Adipocyte (in vitro differentiated cells): ENCODE measurements around the gene CILP2.
A peak's percentile ranks its signal among the peaks of the same experiment; 100 is the strongest.

Source experiments
- DNase-seq: peaks from one replicate; pipeline ENCODE4 v3.0.0-alpha.2; 2015; ENCODE audit warnings: low read depth
- H3K27me3 ChIP-seq: replicated peaks from 2 replicates; pipeline ENCODE4 v1.7.0; 2013; ENCODE audit warnings: mild to moderate bottlenecking, low read length, moderate library complexity; ENCODE audit not compliant: control insufficient read depth, insufficient read depth
- H3K36me3 ChIP-seq: 2 replicates; pipeline ENCODE4 v1.7.0; 2013; ENCODE audit warnings: low read length, mild to moderate bottlenecking, moderate library complexity; ENCODE audit not compliant: control insufficient read depth, insufficient read depth, severe bottlenecking
- H3K4me1 ChIP-seq: 2 replicates; pipeline ENCODE4 v1.7.0; 2013; ENCODE audit warnings: mild to moderate bottlenecking, low read length, moderate library complexity; ENCODE audit not compliant: control insufficient read depth, insufficient read depth
- H3K4me3 ChIP-seq: 2 replicates; pipeline ENCODE4 v1.7.0; 2013; ENCODE audit warnings: mild to moderate bottlenecking, low read length, moderate library complexity
- H3K9ac ChIP-seq: 2 replicates; pipeline ENCODE4 v1.7.0; 2013; ENCODE audit warnings: mild to moderate bottlenecking, low read length, moderate library complexity
- H3K9me3 ChIP-seq: 2 replicates; pipeline ENCODE4 v1.7.0; 2013; ENCODE audit warnings: mild to moderate bottlenecking, low read length, moderate library complexity; ENCODE audit not compliant: control insufficient read depth

Gene CILP2

GRCh38 chr19:19526581-19527370 lies 11.3 kb upstream of the CILP2 start:
- no peak overlapping the region for H3K9ac ChIP-seq
- H3K9me3 ChIP-seq, result no peaks in the 10 kb centered on the region
- peaks cover 16% of the 10 kb centered on the region for H3K4me1 ChIP-seq
- no peak for DNase-seq
- H3K36me3 ChIP-seq, result peaks cover 25% of the 10 kb centered on the region
- H3K4me3 ChIP-seq, result no peak overlapping the region
- no peaks in the 10 kb centered on the region for H3K27me3 ChIP-seq

DNA sequence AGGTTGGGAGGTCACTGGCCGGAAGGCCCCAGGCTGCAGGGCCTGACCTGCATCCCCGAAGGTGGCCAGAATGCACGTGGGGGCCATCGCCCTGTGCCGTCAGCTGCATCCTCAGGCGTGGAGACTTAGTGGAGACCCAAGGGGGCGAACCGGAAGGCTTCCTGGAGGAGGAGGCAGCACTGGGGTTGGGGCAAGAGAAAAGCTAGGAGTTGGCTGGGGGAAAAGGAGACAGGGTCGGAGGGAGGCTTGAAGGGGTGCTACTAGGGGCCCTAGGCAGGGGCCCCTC lies 10.8 kb upstream of the CILP2 start:
- peaks cover 25% of the 10 kb centered on the region for H3K36me3 ChIP-seq
- DNase-seq, result no peak
- no peaks in the 10 kb centered on the region for H3K9me3 ChIP-seq
- no peaks in the 10 kb centered on the region for H3K27me3 ChIP-seq
- no peak overlapping the region for H3K4me3 ChIP-seq
- H3K9ac ChIP-seq, result no peak overlapping the region
- H3K4me1 ChIP-seq, result peaks cover 16% of the 10 kb centered on the region

DNA sequence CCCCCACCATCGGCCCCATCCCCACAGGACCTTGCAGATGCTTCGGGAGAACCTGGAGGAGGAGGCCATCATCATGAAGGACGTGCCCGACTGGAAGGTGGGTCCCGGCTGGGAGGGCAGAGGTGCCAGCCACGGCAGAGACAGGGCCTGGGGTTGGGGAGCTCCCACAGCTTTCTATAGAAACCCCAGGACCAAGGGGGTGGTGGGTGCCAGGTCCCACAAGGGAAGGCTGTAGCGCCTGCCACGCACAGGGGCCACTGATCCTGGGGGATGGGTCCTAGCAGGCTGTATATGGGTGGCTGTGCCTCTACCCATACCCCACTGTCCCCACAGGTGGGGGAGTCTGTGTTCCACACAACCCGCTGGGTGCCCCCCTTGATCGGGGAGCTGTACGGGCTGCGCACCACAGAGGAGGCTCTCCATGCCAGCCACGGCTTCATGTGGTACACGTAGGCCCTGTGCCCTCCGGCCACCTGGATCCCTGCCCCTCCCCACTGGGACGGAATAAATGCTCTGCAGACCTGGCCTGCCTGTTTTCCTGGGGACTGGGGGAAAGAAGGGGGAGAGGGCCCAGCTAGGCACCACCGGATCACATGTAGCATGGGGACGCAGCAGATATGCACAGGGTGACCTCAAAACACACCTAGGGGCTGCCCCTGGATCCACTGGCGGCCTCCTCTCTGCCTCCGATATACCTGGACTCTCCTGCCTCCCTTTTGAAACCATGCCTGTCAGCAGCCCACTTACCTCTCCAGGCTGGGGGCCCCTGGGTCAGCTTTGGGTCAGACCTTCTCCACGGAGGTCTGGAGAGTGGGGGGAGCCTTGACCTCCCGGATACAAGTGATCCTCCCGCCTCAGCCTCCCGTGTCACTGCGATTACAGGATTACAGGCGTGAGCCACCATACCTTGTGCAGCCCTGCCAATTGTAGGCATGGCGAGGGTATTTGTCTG lies 10.1 kb upstream of the CILP2 start:
- peaks cover 25% of the 10 kb centered on the region for H3K36me3 ChIP-seq
- no peaks in the 10 kb centered on the region for H3K9me3 ChIP-seq
- no peak overlapping the region for H3K4me3 ChIP-seq
- no peak for DNase-seq
- H3K27me3 ChIP-seq, result no peaks in the 10 kb centered on the region
- H3K9ac ChIP-seq, result no peak overlapping the region
- H3K4me1 ChIP-seq, result peaks cover 16% of the 10 kb centered on the region

GRCh38 chr19:19528721-19529490 lies 9.2 kb upstream of the CILP2 start, which contains the start of gene YJEFN3:
TSS of gene YJEFN3 (plus strand) at chr19:19528911. CDS start at chr19:19528933, 22 bp downstream.
- Histone ChIP-seq H3K9me3 (no peaks in the 10 kb centered on the region), H3K4me1 (peaks cover 12% of the 10 kb centered on the region), H3K27me3 (no peaks in the 10 kb centered on the region), H3K36me3 (peaks cover 23% of the 10 kb centered on the region), H3K9ac (no peak within 1 kb of the TSS), H3K4me3 (no peak within 1 kb of the TSS)
- DNase-seq, result no peak

DNA sequence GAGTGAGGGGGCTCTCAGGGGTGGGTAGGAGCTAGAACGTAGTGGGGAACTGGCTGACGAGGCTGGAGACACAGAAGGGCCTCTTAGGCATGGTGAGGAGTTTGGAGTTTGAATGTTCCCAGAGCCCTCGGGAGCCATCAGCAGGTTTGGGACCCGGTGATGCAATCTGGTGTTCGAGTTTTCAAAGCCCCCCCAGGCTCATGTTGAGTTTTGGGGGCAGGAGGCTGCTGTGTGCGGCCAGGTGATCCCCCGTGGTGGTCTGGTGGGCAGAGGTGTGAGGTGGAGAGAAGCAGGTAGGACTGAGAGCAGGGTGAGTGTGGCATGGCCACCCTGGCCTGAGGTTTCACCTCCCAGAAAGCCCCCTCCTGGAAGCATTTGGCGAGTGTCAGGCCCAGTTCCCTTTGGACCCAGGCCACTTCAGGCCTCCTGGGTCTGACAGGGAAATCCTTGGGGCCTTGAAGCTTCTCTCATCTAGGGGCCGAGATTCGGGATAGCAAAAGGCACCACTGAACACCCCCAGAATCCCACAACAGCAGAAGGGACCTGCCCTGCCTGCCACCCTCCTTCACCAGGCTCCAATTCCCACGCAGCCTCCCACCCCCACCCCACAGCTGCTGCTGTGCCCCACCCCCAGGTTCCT lies 8.2 kb upstream of the CILP2 start:
- Histone ChIP-seq H3K4me3 (no peak overlapping the region), H3K9me3 (no peaks in the 10 kb centered on the region), H3K27me3 (no peaks in the 10 kb centered on the region), H3K36me3 (peaks cover 19% of the 10 kb centered on the region), H3K9ac (no peak overlapping the region), H3K4me1 (peaks cover 12% of the 10 kb centered on the region)
- no peak for DNase-seq

DNA sequence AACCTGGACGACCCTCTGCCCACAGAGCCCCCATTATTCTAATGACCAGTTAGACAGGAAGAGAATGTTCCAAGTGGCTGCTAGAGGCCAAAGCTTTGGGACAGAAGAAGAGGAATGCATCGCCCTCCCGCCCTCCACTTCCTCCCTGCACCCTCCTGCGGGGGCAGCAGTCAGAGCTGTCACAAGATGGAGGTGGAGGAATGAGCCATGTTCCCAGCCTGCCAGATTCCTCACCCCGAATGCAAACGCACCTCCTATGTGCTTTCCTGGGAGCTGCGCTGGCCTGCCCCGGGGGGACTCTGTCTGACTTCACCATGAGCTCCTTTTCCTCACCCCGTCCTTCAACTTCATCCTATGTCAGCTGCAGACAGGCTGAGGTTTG lies 7.7 kb upstream of the CILP2 start:
- Histone ChIP-seq H3K27me3 (no peaks in the 10 kb centered on the region), H3K9me3 (no peaks in the 10 kb centered on the region), H3K9ac (peak overlapping the region; percentile 7), H3K4me3 (no peak overlapping the region), H3K36me3 (peaks cover 19% of the 10 kb centered on the region), H3K4me1 (peaks cover 12% of the 10 kb centered on the region)
- DNase-seq, result no peak

DNA sequence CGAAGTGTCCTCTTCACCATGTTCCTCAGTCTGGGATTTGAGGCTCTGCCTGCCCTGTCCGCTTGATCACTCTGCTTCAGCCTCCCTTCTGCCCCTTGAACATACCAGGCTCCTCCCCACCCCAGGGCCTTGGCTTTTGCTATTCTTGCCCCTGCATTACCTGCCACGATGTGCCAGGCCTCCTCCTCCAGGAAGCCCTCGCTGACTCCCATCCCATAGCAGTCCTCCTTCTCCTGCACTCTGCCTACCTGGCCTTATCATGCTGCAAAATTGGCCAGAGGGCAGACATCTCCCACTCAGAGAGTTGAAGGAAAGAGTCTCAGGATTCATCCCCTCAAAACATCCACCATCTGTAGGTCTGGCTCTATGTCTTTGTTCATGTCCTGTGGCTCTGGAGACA lies 7.2 kb upstream of the CILP2 start:
- H3K9ac ChIP-seq, result peak overlapping the region; percentile 7
- DNase-seq, result no peak
- peaks cover 12% of the 10 kb centered on the region for H3K4me1 ChIP-seq
- no peaks in the 10 kb centered on the region for H3K27me3 ChIP-seq
- no peaks in the 10 kb centered on the region for H3K9me3 ChIP-seq
- H3K4me3 ChIP-seq, result no peak overlapping the region
- H3K36me3 ChIP-seq, result peaks cover 19% of the 10 kb centered on the region

- H3K4me1 ChIP-seq, result peaks cover 12% of the 10 kb centered on the region
- H3K9me3 ChIP-seq, result no peaks in the 10 kb centered on the region
- H3K36me3 ChIP-seq, result peaks cover 13% of the 10 kb centered on the region
- DNase-seq, result peak; percentile 92
- peak overlapping the region; percentile 56 for H3K9ac ChIP-seq
- no peak overlapping the region for H3K4me3 ChIP-seq
- no peaks in the 10 kb centered on the region for H3K27me3 ChIP-seq
Measured at GRCh38 chr19:19531951-19532805, 5.9 kb upstream of the CILP2 start.

- peaks cover 13% of the 10 kb centered on the region for H3K4me1 ChIP-seq
- peaks cover 3% of the 10 kb centered on the region for H3K27me3 ChIP-seq
- H3K4me3 ChIP-seq, result no peak overlapping the region
- no peak for DNase-seq
- peaks cover 5% of the 10 kb centered on the region for H3K36me3 ChIP-seq
- H3K9ac ChIP-seq, result no peak overlapping the region
- H3K9me3 ChIP-seq, result no peaks in the 10 kb centered on the region
Measured at GRCh38 chr19:19532806-19533701, 5.0 kb upstream of the CILP2 start.
